IMR-90 (cell line): ENCODE measurements around the gene CCDC69.

Experiments
- POLR2A ChIP-seq: IDR thresholded peaks from 2 replicates; pipeline ENCODE4 v1.6.1; 2012; ENCODE audit warnings: mild to moderate bottlenecking, low read depth, low read length
- TF ChIP-seq, protein P1 (sequence below): conservative IDR thresholded peaks from 2 replicates; pipeline ENCODE4 v1.5.1; 2012; ENCODE audit warnings: mild to moderate bottlenecking, low read depth, low read length, improper control_type of control experiment

DNA sequence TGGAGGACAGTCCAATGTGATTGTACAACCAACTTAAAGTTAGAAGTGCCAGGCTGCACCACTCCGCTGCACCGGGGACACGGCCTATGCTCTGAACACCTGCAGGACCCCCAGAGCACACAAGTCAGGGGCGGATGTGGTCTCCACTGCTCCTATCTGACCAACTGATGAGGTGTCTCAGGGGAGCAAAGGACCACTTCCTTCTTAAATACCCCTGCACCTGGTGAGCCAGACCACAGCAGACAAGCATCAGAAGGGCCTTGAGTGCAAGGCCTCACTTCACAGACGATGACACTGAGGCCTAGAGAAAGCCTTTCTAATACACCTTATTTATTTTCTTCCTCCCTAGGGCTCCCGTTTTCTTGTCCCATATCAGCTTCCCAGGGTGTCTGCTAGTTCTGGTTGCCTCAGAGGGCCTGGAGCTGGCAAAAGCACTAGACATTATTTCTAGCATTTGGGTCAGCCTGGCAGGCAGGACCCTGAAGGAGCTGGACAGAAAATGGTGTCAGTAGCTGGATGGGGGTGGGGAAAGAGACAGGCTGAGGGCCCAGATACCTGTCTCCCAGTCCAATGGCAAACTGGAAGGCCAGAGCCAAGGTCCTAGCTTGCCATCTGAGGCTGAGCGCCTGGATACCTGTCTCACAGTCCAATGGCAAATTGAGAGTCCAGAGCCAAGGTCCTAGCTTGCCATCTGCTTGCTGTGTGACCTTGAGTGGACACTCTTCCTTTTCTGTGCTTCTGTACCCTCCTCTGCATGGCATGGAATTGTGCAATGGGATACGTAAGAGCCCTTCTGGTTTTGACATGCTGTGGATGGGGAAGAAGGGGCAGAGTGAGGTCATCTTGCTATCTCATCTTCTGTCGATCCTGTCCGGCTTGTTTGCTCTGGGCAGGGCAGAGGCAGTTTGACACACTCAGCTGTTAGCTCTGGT is 9.0 kb downstream of the CCDC69 start:
- TF ChIP-seq, protein P1, sequence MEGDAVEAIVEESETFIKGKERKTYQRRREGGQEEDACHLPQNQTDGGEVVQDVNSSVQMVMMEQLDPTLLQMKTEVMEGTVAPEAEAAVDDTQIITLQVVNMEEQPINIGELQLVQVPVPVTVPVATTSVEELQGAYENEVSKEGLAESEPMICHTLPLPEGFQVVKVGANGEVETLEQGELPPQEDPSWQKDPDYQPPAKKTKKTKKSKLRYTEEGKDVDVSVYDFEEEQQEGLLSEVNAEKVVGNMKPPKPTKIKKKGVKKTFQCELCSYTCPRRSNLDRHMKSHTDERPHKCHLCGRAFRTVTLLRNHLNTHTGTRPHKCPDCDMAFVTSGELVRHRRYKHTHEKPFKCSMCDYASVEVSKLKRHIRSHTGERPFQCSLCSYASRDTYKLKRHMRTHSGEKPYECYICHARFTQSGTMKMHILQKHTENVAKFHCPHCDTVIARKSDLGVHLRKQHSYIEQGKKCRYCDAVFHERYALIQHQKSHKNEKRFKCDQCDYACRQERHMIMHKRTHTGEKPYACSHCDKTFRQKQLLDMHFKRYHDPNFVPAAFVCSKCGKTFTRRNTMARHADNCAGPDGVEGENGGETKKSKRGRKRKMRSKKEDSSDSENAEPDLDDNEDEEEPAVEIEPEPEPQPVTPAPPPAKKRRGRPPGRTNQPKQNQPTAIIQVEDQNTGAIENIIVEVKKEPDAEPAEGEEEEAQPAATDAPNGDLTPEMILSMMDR = no peak
- TF ChIP-seq POLR2A = no peak
